OCI-LY1 (cell line): ENCODE data around the gene PLEKHH2.

ENCODE experiments used
- H2AFZ ChIP-seq: fragments of 200-600 bp; sonication (generic), shearing (Covaris generic); 2 replicates; pipeline ENCODE4 v1.6.0; 2014; ENCODE audit warnings: antibody characterized with exemption, mild to moderate bottlenecking, low read length
- H3F3A ChIP-seq: fragments of 200-600 bp; sonication (generic), shearing (Covaris generic); 2 replicates; pipeline ENCODE4 v1.6.0; 2014; ENCODE audit warnings: mild to moderate bottlenecking, antibody characterized with exemption, low read length, moderate library complexity; ENCODE audit not compliant: insufficient read depth
- H3K27ac ChIP-seq: fragments of 200-600 bp; sonication (generic); 2 replicates; pipeline ENCODE4 v1.5.1; 2014; ENCODE audit warnings: low read length, mixed run types, mild to moderate bottlenecking, low read depth; ENCODE audit not compliant: poor library complexity, severe bottlenecking
- H3K27me3 ChIP-seq: fragments of 200-600 bp; sonication (generic); 2 replicates; pipeline ENCODE4 v1.6.0; 2014; ENCODE audit warnings: antibody characterized with exemption, mild to moderate bottlenecking, low read length, moderate library complexity; ENCODE audit not compliant: insufficient read depth
- H3K36me3 ChIP-seq: fragments of 200-600 bp; sonication (generic); 2 replicates; pipeline ENCODE4 v1.6.1; 2014; ENCODE audit warnings: mild to moderate bottlenecking, antibody characterized with exemption, low read length, moderate library complexity, mixed read lengths; ENCODE audit not compliant: insufficient read depth
- H3K4me1 ChIP-seq: fragments of 200-600 bp; sonication (generic); 2 replicates; pipeline ENCODE4 v1.5.1; 2014; ENCODE audit warnings: mild to moderate bottlenecking, low read length, moderate library complexity; ENCODE audit not compliant: insufficient read depth, severe bottlenecking
- H3K4me2 ChIP-seq: fragments of 200-600 bp; sonication (generic), shearing (Covaris generic); 2 replicates; pipeline ENCODE4 v1.6.1; 2014; ENCODE audit warnings: low read length
- H3K4me3 ChIP-seq: fragments of 200-600 bp; sonication (generic); 2 replicates; pipeline ENCODE4 v1.5.1; 2014; ENCODE audit warnings: low read length, low read depth, mild to moderate bottlenecking, mixed read lengths; ENCODE audit not compliant: poor library complexity, severe bottlenecking
- H3K79me2 ChIP-seq: fragments of 200-600 bp; shearing (Covaris generic); 2 replicates; pipeline ENCODE4 v1.6.1; 2016; ENCODE audit warnings: mixed run types, low read length, mixed read lengths; ENCODE audit not compliant: insufficient read depth
- H3K9ac ChIP-seq: fragments of 200-600 bp; sonication (generic), shearing (Covaris generic); 2 replicates; pipeline ENCODE4 v1.6.1; 2014; ENCODE audit warnings: mild to moderate bottlenecking, low read length, mixed read lengths
- H3K9me2 ChIP-seq: fragments of 200-600 bp; sonication (generic), shearing (Covaris generic); 2 replicates; pipeline ENCODE4 v1.6.1; 2014; ENCODE audit warnings: low read depth, mild to moderate bottlenecking, low read length, mixed read lengths
- H3K9me3 ChIP-seq: fragments of 200-600 bp; shearing (Covaris generic); 2 replicates; pipeline ENCODE4 v1.6.1; 2014; ENCODE audit warnings: low read length, mixed read lengths
- H4K20me1 ChIP-seq: fragments of 200-600 bp; sonication (generic), shearing (Covaris generic); 2 replicates; pipeline ENCODE4 v1.6.0; 2016; ENCODE audit warnings: mild to moderate bottlenecking, low read length; ENCODE audit not compliant: insufficient read depth
- EZH2 ChIP-seq: fragments of 200-600 bp; sonication (generic), shearing (Covaris generic); IDR thresholded peaks from 2 replicates; pipeline ENCODE4 v1.8.0; 2017; ENCODE audit warnings: borderline replicate concordance, mixed run types, mild to moderate bottlenecking, antibody characterized with exemption, low read length, moderate library complexity, mixed read lengths
- TF ChIP-seq, protein P1 (sequence below): fragments of 200-600 bp; sonication (generic), shearing (Covaris generic); IDR thresholded peaks from 2 replicates; pipeline ENCODE4 v1.5.1; 2017; ENCODE audit warnings: mild to moderate bottlenecking, antibody characterized with exemption, low read length, moderate library complexity, mixed read lengths

The PLEKHH2 gene

GRCh38 chr2:43759195-43759594 lies 122.1 kb downstream of the PLEKHH2 start:
- H3F3A ChIP-seq: no peaks in the 10 kb centered on the region
- TF ChIP-seq, protein P1, sequence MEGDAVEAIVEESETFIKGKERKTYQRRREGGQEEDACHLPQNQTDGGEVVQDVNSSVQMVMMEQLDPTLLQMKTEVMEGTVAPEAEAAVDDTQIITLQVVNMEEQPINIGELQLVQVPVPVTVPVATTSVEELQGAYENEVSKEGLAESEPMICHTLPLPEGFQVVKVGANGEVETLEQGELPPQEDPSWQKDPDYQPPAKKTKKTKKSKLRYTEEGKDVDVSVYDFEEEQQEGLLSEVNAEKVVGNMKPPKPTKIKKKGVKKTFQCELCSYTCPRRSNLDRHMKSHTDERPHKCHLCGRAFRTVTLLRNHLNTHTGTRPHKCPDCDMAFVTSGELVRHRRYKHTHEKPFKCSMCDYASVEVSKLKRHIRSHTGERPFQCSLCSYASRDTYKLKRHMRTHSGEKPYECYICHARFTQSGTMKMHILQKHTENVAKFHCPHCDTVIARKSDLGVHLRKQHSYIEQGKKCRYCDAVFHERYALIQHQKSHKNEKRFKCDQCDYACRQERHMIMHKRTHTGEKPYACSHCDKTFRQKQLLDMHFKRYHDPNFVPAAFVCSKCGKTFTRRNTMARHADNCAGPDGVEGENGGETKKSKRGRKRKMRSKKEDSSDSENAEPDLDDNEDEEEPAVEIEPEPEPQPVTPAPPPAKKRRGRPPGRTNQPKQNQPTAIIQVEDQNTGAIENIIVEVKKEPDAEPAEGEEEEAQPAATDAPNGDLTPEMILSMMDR: no peak
- TF ChIP-seq EZH2: no peak
- H3K79me2 ChIP-seq: no peaks in the 10 kb centered on the region
- H3K4me1 ChIP-seq: no peaks in the 10 kb centered on the region
- no peak overlapping the region for H2AFZ ChIP-seq
- no peaks in the 10 kb centered on the region for H3K27me3 ChIP-seq
- no peak overlapping the region for H3K4me2 ChIP-seq
- no peaks in the 10 kb centered on the region for H3K9me3 ChIP-seq
- no peaks in the 10 kb centered on the region for H3K9me2 ChIP-seq
- no peak overlapping the region for H3K9ac ChIP-seq
- no peaks in the 10 kb centered on the region for H3K36me3 ChIP-seq
- H4K20me1 ChIP-seq: no peaks in the 10 kb centered on the region
- no peak overlapping the region for H3K27ac ChIP-seq
- H3K4me3 ChIP-seq: no peak overlapping the region

- no peak for TF ChIP-seq EZH2
- TF ChIP-seq, protein P1: no peak
- no peak overlapping the region for H2AFZ ChIP-seq
These were observed 125.2 kb downstream of the PLEKHH2 start for GRCh38 chr2:43762286-43762685.

GRCh38 chr2:43763091-43763490 lies 126.0 kb downstream of the PLEKHH2 start:
- Histone ChIP-seq H3K9ac (no peak overlapping the region), H3F3A (no peaks in the 10 kb centered on the region), H3K9me2 (no peaks in the 10 kb centered on the region), H3K4me3 (no peak overlapping the region), H3K4me2 (no peak overlapping the region), H3K36me3 (no peaks in the 10 kb centered on the region), H3K79me2 (no peaks in the 10 kb centered on the region), H3K27ac (no peak overlapping the region), H3K4me1 (no peaks in the 10 kb centered on the region), H3K27me3 (no peaks in the 10 kb centered on the region), H4K20me1 (no peaks in the 10 kb centered on the region), H2AFZ (no peak overlapping the region), H3K9me3 (no peaks in the 10 kb centered on the region)
- no peak for TF ChIP-seq EZH2
- TF ChIP-seq, protein P1: no peak

More at GRCh38 chr2:43762286-43762685, 125.2 kb downstream of the PLEKHH2 start:
- no peak overlapping the region for H3K4me2 ChIP-seq
- no peaks in the 10 kb centered on the region for H3K36me3 ChIP-seq
- H3K79me2 ChIP-seq: no peaks in the 10 kb centered on the region
- H3K4me1 ChIP-seq: no peaks in the 10 kb centered on the region
- H3K27me3 ChIP-seq: no peaks in the 10 kb centered on the region
- H3K9me3 ChIP-seq: no peaks in the 10 kb centered on the region
- no peaks in the 10 kb centered on the region for H4K20me1 ChIP-seq
- no peaks in the 10 kb centered on the region for H3F3A ChIP-seq
- H3K27ac ChIP-seq: no peak overlapping the region
- no peak overlapping the region for H3K9ac ChIP-seq
- H3K4me3 ChIP-seq: no peak overlapping the region
- H3K9me2 ChIP-seq: no peaks in the 10 kb centered on the region
